ENCODE data around the gene LTBP2.

The LTBP2 gene

GRCh38 chr14:74613211-74613914 is 1.3 kb upstream of the LTBP2 start:
- no peak for DNase-seq
- TF ChIP-seq GATA1 (IDR thresholded peaks at IDR 0.05; ENCODE audit: low read depth, low read length) (no peak), POLR2A (IDR thresholded peaks at IDR 0.05; ENCODE audit: low read length) (no peak)

GRCh38 chr14:74612350-74613021 is 449 bp upstream of the LTBP2 start:
- TF ChIP-seq POLR2A (IDR thresholded peaks at IDR 0.05; ENCODE audit: low read length) (no peak), GATA1 (IDR thresholded peaks at IDR 0.05; ENCODE audit: low read depth, low read length) (no peak)
- peak; percentile 86 to 93 for DNase-seq

GRCh38 chr14:74610866-74611649 is 979 bp downstream of the LTBP2 start:
- TF ChIP-seq GATA1 (IDR thresholded peaks at IDR 0.05; ENCODE audit: low read depth, low read length) (no peak), POLR2A (IDR thresholded peaks at IDR 0.05; ENCODE audit: low read length) (no peak)

GRCh38 chr14:74610199-74610865 is 1.7 kb downstream of the LTBP2 start:
- no peak for DNase-seq
- TF ChIP-seq GATA1 (IDR thresholded peaks at IDR 0.05; ENCODE audit: low read depth, low read length) (no peak), POLR2A (IDR thresholded peaks at IDR 0.05; ENCODE audit: low read length) (no peak)

More at GRCh38 chr14:74610866-74611649, 979 bp downstream of the LTBP2 start:
- no peak for DNase-seq

GRCh38 chr14:74609721-74610120 is 2.3 kb downstream of the LTBP2 start:
- DNase-seq = no peak
- TF ChIP-seq GATA1 (IDR thresholded peaks at IDR 0.05; ENCODE audit: low read depth, low read length) (no peak), POLR2A (IDR thresholded peaks at IDR 0.05; ENCODE audit: low read length) (no peak)

- TF ChIP-seq GATA1 (IDR thresholded peaks at IDR 0.05; ENCODE audit: low read depth, low read length) (no peak), POLR2A (IDR thresholded peaks at IDR 0.05; ENCODE audit: low read length) (no peak)
- DNase-seq = peak; percentile 81 to 90
Measured at GRCh38 chr14:74608959-74609611, 3.0 kb downstream of the LTBP2 start.

GRCh38 chr14:74606727-74607126 is 5.3 kb downstream of the LTBP2 start:
- TF ChIP-seq GATA1 (IDR thresholded peaks at IDR 0.05; ENCODE audit: low read depth, low read length) = no peak
- TF ChIP-seq POLR2A (IDR thresholded peaks at IDR 0.05; ENCODE audit: low read length) = no peak

GRCh38 chr14:74605531-74606223 is 6.4 kb downstream of the LTBP2 start:
- TF ChIP-seq POLR2A (IDR thresholded peaks at IDR 0.05; ENCODE audit: low read length) (no peak), GATA1 (IDR thresholded peaks at IDR 0.05; ENCODE audit: low read depth, low read length) (no peak)
- no peak for DNase-seq

More at GRCh38 chr14:74606727-74607126, 5.3 kb downstream of the LTBP2 start:
- DNase-seq = no peak

- TF ChIP-seq POLR2A (IDR thresholded peaks at IDR 0.05; ENCODE audit: low read length) = no peak
- DNase-seq = no peak
Measured at GRCh38 chr14:74604911-74605310, 7.1 kb downstream of the LTBP2 start.

- no peak for DNase-seq
- TF ChIP-seq POLR2A (IDR thresholded peaks at IDR 0.05; ENCODE audit: low read length) = no peak
- no peak for TF ChIP-seq GATA1 (IDR thresholded peaks at IDR 0.05; ENCODE audit: low read depth, low read length)
Measured at GRCh38 chr14:74604157-74604556, 7.9 kb downstream of the LTBP2 start.

GRCh38 chr14:74601982-74602381 is 10.1 kb downstream of the LTBP2 start:
- TF ChIP-seq GATA1 (IDR thresholded peaks at IDR 0.05; ENCODE audit: low read depth, low read length) (no peak), POLR2A (IDR thresholded peaks at IDR 0.05; ENCODE audit: low read length) (no peak)
- DNase-seq = peak in 1 of 2 experiments; percentile 22

- DNase-seq = no peak
- TF ChIP-seq POLR2A (IDR thresholded peaks at IDR 0.05; ENCODE audit: low read length) = no peak
- TF ChIP-seq GATA1 (IDR thresholded peaks at IDR 0.05; ENCODE audit: low read depth, low read length) = no peak
Measured at GRCh38 chr14:74599946-74600345, 12.1 kb downstream of the LTBP2 start.

GRCh38 chr14:74599321-74599761 is 12.7 kb downstream of the LTBP2 start:
- no peak for TF ChIP-seq POLR2A (IDR thresholded peaks at IDR 0.05; ENCODE audit: low read length)
- TF ChIP-seq GATA1 (IDR thresholded peaks at IDR 0.05; ENCODE audit: low read depth, low read length) = no peak
- DNase-seq = no peak
